ENCODE data around the gene DLG2.

- TF ChIP-seq POLR2AphosphoS5 (IDR thresholded peaks at IDR 0.05; ENCODE audit: low read depth, low read length) (no peak), TAF1 (IDR thresholded peaks at IDR 0.05; ENCODE audit: borderline replicate concordance, insufficient read depth, low read length) (no peak), SIN3A (IDR thresholded peaks at IDR 0.05; ENCODE audit: borderline replicate concordance, insufficient read depth, low read length) (no peak)
- TF ChIP-seq, protein P1, sequence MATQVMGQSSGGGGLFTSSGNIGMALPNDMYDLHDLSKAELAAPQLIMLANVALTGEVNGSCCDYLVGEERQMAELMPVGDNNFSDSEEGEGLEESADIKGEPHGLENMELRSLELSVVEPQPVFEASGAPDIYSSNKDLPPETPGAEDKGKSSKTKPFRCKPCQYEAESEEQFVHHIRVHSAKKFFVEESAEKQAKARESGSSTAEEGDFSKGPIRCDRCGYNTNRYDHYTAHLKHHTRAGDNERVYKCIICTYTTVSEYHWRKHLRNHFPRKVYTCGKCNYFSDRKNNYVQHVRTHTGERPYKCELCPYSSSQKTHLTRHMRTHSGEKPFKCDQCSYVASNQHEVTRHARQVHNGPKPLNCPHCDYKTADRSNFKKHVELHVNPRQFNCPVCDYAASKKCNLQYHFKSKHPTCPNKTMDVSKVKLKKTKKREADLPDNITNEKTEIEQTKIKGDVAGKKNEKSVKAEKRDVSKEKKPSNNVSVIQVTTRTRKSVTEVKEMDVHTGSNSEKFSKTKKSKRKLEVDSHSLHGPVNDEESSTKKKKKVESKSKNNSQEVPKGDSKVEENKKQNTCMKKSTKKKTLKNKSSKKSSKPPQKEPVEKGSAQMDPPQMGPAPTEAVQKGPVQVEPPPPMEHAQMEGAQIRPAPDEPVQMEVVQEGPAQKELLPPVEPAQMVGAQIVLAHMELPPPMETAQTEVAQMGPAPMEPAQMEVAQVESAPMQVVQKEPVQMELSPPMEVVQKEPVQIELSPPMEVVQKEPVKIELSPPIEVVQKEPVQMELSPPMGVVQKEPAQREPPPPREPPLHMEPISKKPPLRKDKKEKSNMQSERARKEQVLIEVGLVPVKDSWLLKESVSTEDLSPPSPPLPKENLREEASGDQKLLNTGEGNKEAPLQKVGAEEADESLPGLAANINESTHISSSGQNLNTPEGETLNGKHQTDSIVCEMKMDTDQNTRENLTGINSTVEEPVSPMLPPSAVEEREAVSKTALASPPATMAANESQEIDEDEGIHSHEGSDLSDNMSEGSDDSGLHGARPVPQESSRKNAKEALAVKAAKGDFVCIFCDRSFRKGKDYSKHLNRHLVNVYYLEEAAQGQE (IDR thresholded peaks at IDR 0.05; ENCODE audit: insufficient read depth in 1 of 2, low read depth in 2 of 2, low read length in 2 of 2) = no peak
Observed at GRCh38 chr11:83711106-83711527, 1916.0 kb downstream of the DLG2 start.
